Liver (tissue), 9 donors: ENCODE measurements around the gene STOML1. TPM values are rescaled to one million over a fixed set of nuclear protein-coding genes. Genes with fewer than 3 reads are reported as not detected.

Experiments
- DNase-seq: peaks from one replicate; pipeline ENCODE4 v3.0.0-alpha.2; 2017; ENCODE audit warnings: low spot score
- H3K27ac ChIP-seq, 2 donors: one replicate each; pipeline ENCODE4 v1.7.0; 2013; ENCODE audit warnings: inconsistent platforms in 2 of 2, low read length in 2 of 2, control low read depth in 1 of 2, low read depth in 1 of 2, mild to moderate bottlenecking in 1 of 2
- H3K27me3 ChIP-seq, 4 donors: one replicate each; pipeline versions ENCODE4 v1.6.1 to v1.7.0; 2013; ENCODE audit warnings: low read length in 3 of 4, inconsistent platforms in 1 of 4, mild to moderate bottlenecking in 1 of 4, moderate library complexity in 1 of 4; ENCODE audit not compliant: control insufficient read depth in 4 of 4, insufficient read depth in 4 of 4
- H3K36me3 ChIP-seq, 4 donors: one replicate each; pipeline versions ENCODE4 v1.6.1 to v1.7.0; 2013; ENCODE audit warnings: low read length in 3 of 4, mild to moderate bottlenecking in 3 of 4, low read depth in 1 of 4, moderate library complexity in 1 of 4; ENCODE audit not compliant: control insufficient read depth in 4 of 4, insufficient read depth in 3 of 4
- H3K4me1 ChIP-seq, 4 donors: one replicate each; pipeline versions ENCODE4 v1.6.1 to v1.7.0; 2013; ENCODE audit warnings: low read length in 3 of 4, mild to moderate bottlenecking in 3 of 4, moderate library complexity in 1 of 4; ENCODE audit not compliant: control insufficient read depth in 4 of 4, insufficient read depth in 4 of 4
- H3K4me3 ChIP-seq, 3 donors: one replicate each; pipeline versions ENCODE4 v1.6.1 to v1.7.0; 2013; ENCODE audit warnings: low read length in 3 of 3, control low read depth in 1 of 3, low read depth in 1 of 3, mild to moderate bottlenecking in 1 of 3
- H3K9ac ChIP-seq, 2 donors: one replicate each; pipeline ENCODE4 v1.7.0; 2013; ENCODE audit warnings: low read length in 2 of 2, mild to moderate bottlenecking in 2 of 2, moderate library complexity in 2 of 2, control low read depth in 1 of 2, low read depth in 1 of 2
- H3K9me3 ChIP-seq, 4 donors: one replicate each; pipeline versions ENCODE4 v1.6.1 to v1.7.0; 2013; ENCODE audit warnings: low read length in 3 of 4; ENCODE audit not compliant: control insufficient read depth in 4 of 4
- EGR1 ChIP-seq, 2 donors: IDR thresholded peaks; 2 replicates each; pipeline ENCODE4 v1.6.1; 2016 to 2018; ENCODE audit warnings: antibody characterized with exemption in 2 of 2, low read depth in 2 of 2
- FOXA1 ChIP-seq: IDR thresholded peaks from 2 replicates; pipeline ENCODE4 v1.6.1; 2016; ENCODE audit warnings: antibody characterized with exemption
- FOXA2 ChIP-seq: IDR thresholded peaks from 2 replicates; pipeline ENCODE4 v1.6.1; 2016; ENCODE audit warnings: antibody characterized with exemption
- GABPA ChIP-seq, 2 donors: IDR thresholded peaks in 1 of 2; conservative IDR thresholded peaks in 1 of 2; 2 replicates each; pipeline ENCODE4 v1.6.1; 2016; ENCODE audit warnings: antibody characterized with exemption in 2 of 2, mild to moderate bottlenecking in 1 of 2, moderate library complexity in 1 of 2
- HNF4G ChIP-seq: IDR thresholded peaks from 2 replicates; pipeline ENCODE4 v1.6.1; 2016; ENCODE audit warnings: antibody characterized with exemption
- JUND ChIP-seq, 2 donors: IDR thresholded peaks; 2 replicates each; pipeline ENCODE4 v1.6.1; 2016; ENCODE audit warnings: antibody characterized with exemption in 2 of 2
- NR2F2 ChIP-seq: IDR thresholded peaks from 2 replicates; pipeline ENCODE4 v1.6.1; 2016; ENCODE audit warnings: antibody characterized with exemption
- RAD21 ChIP-seq, 2 donors: IDR thresholded peaks; 2 replicates each; pipeline ENCODE4 v1.6.1; 2016; ENCODE audit warnings: antibody characterized with exemption in 2 of 2, mild to moderate bottlenecking in 2 of 2
- RXRA ChIP-seq, 2 donors: IDR thresholded peaks; 2 replicates each; pipeline ENCODE4 v1.6.1; 2017 to 2018; ENCODE audit warnings: antibody characterized with exemption in 2 of 2, mild to moderate bottlenecking in 1 of 2
- SP1 ChIP-seq: IDR thresholded peaks from 2 replicates; pipeline ENCODE4 v1.6.1; 2018; ENCODE audit warnings: antibody characterized with exemption, mild to moderate bottlenecking
- TAF1 ChIP-seq: conservative IDR thresholded peaks from 2 replicates; pipeline ENCODE4 v1.6.1; 2016; ENCODE audit warnings: antibody characterized with exemption, mild to moderate bottlenecking
- YY1 ChIP-seq: IDR thresholded peaks from 2 replicates; pipeline ENCODE4 v1.6.1; 2016; ENCODE audit warnings: antibody characterized with exemption, mild to moderate bottlenecking
- WGBS: extraction: QIAGEN DNeasy Blood & Tissue Kit; methylation state at CpG from one replicate; pipeline ENCODE4 v1.1.7; 2013; 5-methylcytosine and 5-hydroxymethylcytosine counted together
- polyA plus RNA-seq, 2 donors: library from polyadenylated mRNA; stranded (reverse) in 1 of 2; unstranded in 1 of 2; fragments of 200-250 nt in 1 of 2; fragments of >200 nt in 1 of 2; fragmentation: Nextera tagmentation in 1 of 2; extraction: Ambion mirVana in 1 of 2; gene quantifications; one replicate each; pipeline versions ENCODE4 v1.2.1 to v1.2.3, GENCODE V29; 2013 to 2015
- total RNA-seq, 2 donors: library from RNA; depleted of rRNA; stranded (reverse); fragments of >200 nt; gene quantifications; one replicate each; pipeline ENCODE4 v1.2.3, GENCODE V29; 2014
- TF ChIP-seq, protein P1 (sequence below): IDR thresholded peaks from 2 replicates; pipeline ENCODE4 v1.6.1; 2016; ENCODE audit warnings: antibody characterized with exemption
- TF ChIP-seq, protein P2 (sequence below): fragments of 150-350 bp; IDR thresholded peaks from 2 replicates; pipeline ENCODE4 v1.5.1; 2017; ENCODE audit warnings: improper control_type of control experiment, low read depth, low read length; ENCODE audit not compliant: missing input control
- TF ChIP-seq, protein P3 (sequence below): IDR thresholded peaks from 2 replicates; pipeline ENCODE4 v1.6.1; 2016; ENCODE audit warnings: antibody characterized with exemption, mild to moderate bottlenecking
- TF ChIP-seq, protein P4 (sequence below): IDR thresholded peaks from 2 replicates; pipeline ENCODE4 v1.6.1; 2016; ENCODE audit warnings: antibody characterized with exemption
- TF ChIP-seq, protein P5 (sequence below): IDR thresholded peaks from 2 replicates; pipeline ENCODE4 v1.6.1; 2016; ENCODE audit warnings: antibody characterized with exemption
- donor health status: healthy.
- donor health status: healthy.
- donor health status: healthy.
- donor health status: healthy.
- donor health status: healthy.

STOML1 gene
- total and polyA plus RNA-seq, 4 donors = 5.4 to 9.4 (median 6.4) TPM

DNA sequence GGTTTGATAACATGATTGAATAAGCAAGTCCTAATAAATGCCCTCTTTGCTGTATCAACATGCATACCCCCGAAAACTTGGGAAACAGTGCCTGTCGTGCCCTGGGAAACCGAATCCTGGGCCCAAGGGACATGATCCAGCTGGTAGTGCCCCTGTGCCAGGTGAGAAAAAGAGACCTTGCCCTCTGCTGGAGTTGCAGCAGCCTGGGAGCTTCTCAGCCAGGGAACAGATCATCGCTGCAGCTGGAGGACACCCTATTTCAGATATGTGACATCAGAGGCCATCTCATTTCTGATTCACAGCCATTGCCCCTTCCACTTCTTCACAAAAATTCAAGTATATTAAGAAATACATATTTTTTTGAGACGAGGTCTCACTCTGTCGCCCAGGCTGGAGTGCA, 32.3 kb downstream of the STOML1 start:
- Histone ChIP-seq H3K27me3 (peaks cover 0 to 3% (median 0%) of the 10 kb centered on the region in 4 donors), H3K9ac (no peak overlapping the region), H3K4me3 (no peak overlapping the region), H3K36me3 (no peaks in the 10 kb centered on the region), H3K9me3 (no peaks in the 10 kb centered on the region), H3K27ac (no peak overlapping the region), H3K4me1 (peaks cover 0 to under 1% (median under 1%) of the 10 kb centered on the region in 4 donors)
- no peak for DNase-seq
- WGBS = 69% methylated on average over 6 of the region's 6 CpGs
- TF ChIP-seq, protein P1, sequence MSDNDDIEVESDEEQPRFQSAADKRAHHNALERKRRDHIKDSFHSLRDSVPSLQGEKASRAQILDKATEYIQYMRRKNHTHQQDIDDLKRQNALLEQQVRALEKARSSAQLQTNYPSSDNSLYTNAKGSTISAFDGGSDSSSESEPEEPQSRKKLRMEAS = no peak
- no peak for TF ChIP-seq NR2F2
- TF ChIP-seq, protein P2, sequence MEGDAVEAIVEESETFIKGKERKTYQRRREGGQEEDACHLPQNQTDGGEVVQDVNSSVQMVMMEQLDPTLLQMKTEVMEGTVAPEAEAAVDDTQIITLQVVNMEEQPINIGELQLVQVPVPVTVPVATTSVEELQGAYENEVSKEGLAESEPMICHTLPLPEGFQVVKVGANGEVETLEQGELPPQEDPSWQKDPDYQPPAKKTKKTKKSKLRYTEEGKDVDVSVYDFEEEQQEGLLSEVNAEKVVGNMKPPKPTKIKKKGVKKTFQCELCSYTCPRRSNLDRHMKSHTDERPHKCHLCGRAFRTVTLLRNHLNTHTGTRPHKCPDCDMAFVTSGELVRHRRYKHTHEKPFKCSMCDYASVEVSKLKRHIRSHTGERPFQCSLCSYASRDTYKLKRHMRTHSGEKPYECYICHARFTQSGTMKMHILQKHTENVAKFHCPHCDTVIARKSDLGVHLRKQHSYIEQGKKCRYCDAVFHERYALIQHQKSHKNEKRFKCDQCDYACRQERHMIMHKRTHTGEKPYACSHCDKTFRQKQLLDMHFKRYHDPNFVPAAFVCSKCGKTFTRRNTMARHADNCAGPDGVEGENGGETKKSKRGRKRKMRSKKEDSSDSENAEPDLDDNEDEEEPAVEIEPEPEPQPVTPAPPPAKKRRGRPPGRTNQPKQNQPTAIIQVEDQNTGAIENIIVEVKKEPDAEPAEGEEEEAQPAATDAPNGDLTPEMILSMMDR = no peak
- TF ChIP-seq EGR1 (IDR thresholded peaks at IDR 0.05; ENCODE audit: low read depth in 2 of 2) = no peak
- TF ChIP-seq FOXA1 = no peak
- no peak for TF ChIP-seq GABPA (IDR thresholded peaks at IDR 0.05 in 1 of 2, conservative IDR thresholded peaks at IDR 0.05 in 1 of 2)
- TF ChIP-seq YY1 = no peak
- TF ChIP-seq, protein P3, sequence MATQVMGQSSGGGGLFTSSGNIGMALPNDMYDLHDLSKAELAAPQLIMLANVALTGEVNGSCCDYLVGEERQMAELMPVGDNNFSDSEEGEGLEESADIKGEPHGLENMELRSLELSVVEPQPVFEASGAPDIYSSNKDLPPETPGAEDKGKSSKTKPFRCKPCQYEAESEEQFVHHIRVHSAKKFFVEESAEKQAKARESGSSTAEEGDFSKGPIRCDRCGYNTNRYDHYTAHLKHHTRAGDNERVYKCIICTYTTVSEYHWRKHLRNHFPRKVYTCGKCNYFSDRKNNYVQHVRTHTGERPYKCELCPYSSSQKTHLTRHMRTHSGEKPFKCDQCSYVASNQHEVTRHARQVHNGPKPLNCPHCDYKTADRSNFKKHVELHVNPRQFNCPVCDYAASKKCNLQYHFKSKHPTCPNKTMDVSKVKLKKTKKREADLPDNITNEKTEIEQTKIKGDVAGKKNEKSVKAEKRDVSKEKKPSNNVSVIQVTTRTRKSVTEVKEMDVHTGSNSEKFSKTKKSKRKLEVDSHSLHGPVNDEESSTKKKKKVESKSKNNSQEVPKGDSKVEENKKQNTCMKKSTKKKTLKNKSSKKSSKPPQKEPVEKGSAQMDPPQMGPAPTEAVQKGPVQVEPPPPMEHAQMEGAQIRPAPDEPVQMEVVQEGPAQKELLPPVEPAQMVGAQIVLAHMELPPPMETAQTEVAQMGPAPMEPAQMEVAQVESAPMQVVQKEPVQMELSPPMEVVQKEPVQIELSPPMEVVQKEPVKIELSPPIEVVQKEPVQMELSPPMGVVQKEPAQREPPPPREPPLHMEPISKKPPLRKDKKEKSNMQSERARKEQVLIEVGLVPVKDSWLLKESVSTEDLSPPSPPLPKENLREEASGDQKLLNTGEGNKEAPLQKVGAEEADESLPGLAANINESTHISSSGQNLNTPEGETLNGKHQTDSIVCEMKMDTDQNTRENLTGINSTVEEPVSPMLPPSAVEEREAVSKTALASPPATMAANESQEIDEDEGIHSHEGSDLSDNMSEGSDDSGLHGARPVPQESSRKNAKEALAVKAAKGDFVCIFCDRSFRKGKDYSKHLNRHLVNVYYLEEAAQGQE = no peak
- TF ChIP-seq HNF4G = no peak
- no peak for TF ChIP-seq FOXA2
- no peak for TF ChIP-seq JUND (IDR thresholded peaks at IDR 0.05)
- no peak for TF ChIP-seq SP1

- Histone ChIP-seq H3K27me3 (peaks cover 0 to 3% (median 0%) of the 10 kb centered on the region in 4 donors), H3K36me3 (no peaks in the 10 kb centered on the region), H3K9me3 (no peaks in the 10 kb centered on the region), H3K4me3 (no peak overlapping the region), H3K4me1 (no peaks in the 10 kb centered on the region), H3K9ac (no peak overlapping the region), H3K27ac (no peak overlapping the region)
- DNase-seq = no peak
- 59% methylated on average over 8 of the region's 8 CpGs for WGBS
- TF ChIP-seq FOXA1 (no peak), SP1 (no peak), NR2F2 (no peak), HNF4G (no peak), TAF1 (no peak), RXRA (IDR thresholded peaks at IDR 0.05) (no peak), EGR1 (IDR thresholded peaks at IDR 0.05; ENCODE audit: low read depth in 2 of 2) (no peak), YY1 (no peak), GABPA (IDR thresholded peaks at IDR 0.05 in 1 of 2, conservative IDR thresholded peaks at IDR 0.05 in 1 of 2) (no peak), RAD21 (IDR thresholded peaks at IDR 0.05) (no peak), JUND (IDR thresholded peaks at IDR 0.05) (no peak), FOXA2 (no peak)
- TF ChIP-seq, protein P4, sequence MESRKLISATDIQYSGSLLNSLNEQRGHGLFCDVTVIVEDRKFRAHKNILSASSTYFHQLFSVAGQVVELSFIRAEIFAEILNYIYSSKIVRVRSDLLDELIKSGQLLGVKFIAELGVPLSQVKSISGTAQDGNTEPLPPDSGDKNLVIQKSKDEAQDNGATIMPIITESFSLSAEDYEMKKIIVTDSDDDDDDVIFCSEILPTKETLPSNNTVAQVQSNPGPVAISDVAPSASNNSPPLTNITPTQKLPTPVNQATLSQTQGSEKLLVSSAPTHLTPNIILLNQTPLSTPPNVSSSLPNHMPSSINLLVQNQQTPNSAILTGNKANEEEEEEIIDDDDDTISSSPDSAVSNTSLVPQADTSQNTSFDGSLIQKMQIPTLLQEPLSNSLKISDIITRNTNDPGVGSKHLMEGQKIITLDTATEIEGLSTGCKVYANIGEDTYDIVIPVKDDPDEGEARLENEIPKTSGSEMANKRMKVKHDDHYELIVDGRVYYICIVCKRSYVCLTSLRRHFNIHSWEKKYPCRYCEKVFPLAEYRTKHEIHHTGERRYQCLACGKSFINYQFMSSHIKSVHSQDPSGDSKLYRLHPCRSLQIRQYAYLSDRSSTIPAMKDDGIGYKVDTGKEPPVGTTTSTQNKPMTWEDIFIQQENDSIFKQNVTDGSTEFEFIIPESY = no peak
- TF ChIP-seq, protein P2 = no peak
- TF ChIP-seq, protein P5, sequence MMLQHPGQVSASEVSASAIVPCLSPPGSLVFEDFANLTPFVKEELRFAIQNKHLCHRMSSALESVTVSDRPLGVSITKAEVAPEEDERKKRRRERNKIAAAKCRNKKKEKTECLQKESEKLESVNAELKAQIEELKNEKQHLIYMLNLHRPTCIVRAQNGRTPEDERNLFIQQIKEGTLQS = no peak
- TF ChIP-seq, protein P3 = no peak
Measured at GRCh38 chr15:73959012-73959581, 33.0 kb downstream of the STOML1 start.
